HepG2 (cell line): Measurements from ENCODE around the gene WNK2. TPM values are rescaled to one million over a fixed set of nuclear protein-coding genes. Genes with fewer than 3 reads are reported as not detected.

Experiments used
- ATAC-seq: fragments of 200-7000 bp; cut with Tn5 transposase; 3 replicates; pipeline ENCODE4 v1.9.1; 2020; ENCODE audit warnings: mild to moderate bottlenecking, moderate library complexity
- BruUV-seq: library from RNA; stranded (reverse); fragments of 400-500 nt; replicated peaks from 2 replicates; lab custom pipeline; 2021; lab: Mats Ljungman, UMichigan
- CTCF ChIA-PET: fragments of 300-600 bp; formaldehyde crosslinking; extraction: SDS; loops from one replicate; lab custom pipeline; 2021; ENCODE audit warnings: low total read pairs, inconsistent platforms, low intra/inter-chr PET ratio; lab: Yijun Ruan, JAX
- POLR2A ChIA-PET: fragments of 350-600 bp; sonication (Branson Sonifier 250); formaldehyde crosslinking; loops from one replicate; lab custom pipeline; 2020; ENCODE audit warnings: antibody characterized with exemption, inconsistent platforms; lab: Yijun Ruan, JAX
- DNase-seq: peaks from one replicate; pipeline ENCODE4 v3.0.0-alpha.2; 2015; ENCODE audit warnings: low spot score
- FAIRE-seq: peaks from 3 replicates; lab custom pipeline; 2011; peaks lifted over from hg19 to GRCh38; lab: Jason Lieb, UNC
- H2AFZ ChIP-seq: one replicate; pipeline ENCODE4 v1.6.1; 2011; ENCODE audit warnings: low read length, inconsistent platforms
- H3K27ac ChIP-seq: fragments of 300-600 bp; 3 replicates; pipeline ENCODE4 v1.8.0; 2011; ENCODE audit warnings: mixed run types, mild to moderate bottlenecking, mixed read lengths, low read length, inconsistent platforms; ENCODE audit not compliant: insufficient read depth; ENCODE audit errors: extremely low read length
- H3K27me3 ChIP-seq, 2 experiments: fragments of 200-600 bp in 1 of 2; 2 replicates in 1 of 2; 3 replicates in 1 of 2; pipeline versions ENCODE4 v1.6.0 to v1.8.0; 2011; ENCODE audit warnings: low read length in 2 of 2, mild to moderate bottlenecking in 2 of 2, moderate library complexity in 2 of 2, inconsistent platforms in 1 of 2; ENCODE audit not compliant: insufficient read depth in 2 of 2, control insufficient read depth in 1 of 2
- H3K36me3 ChIP-seq, 2 experiments: fragments of 200-600 bp in 1 of 2; replicated peaks in 1 of 2; 2 replicates in 1 of 2; 3 replicates in 1 of 2; pipeline versions ENCODE4 v1.5.1 to v1.8.0; 2011; ENCODE audit warnings: low read length in 2 of 2, inconsistent platforms in 1 of 2; ENCODE audit not compliant: insufficient read depth in 2 of 2, control insufficient read depth in 1 of 2
- H3K4me1 ChIP-seq: 2 replicates; pipeline ENCODE4 v1.5.1; 2012; ENCODE audit warnings: low read length, inconsistent platforms; ENCODE audit not compliant: insufficient read depth
- H3K4me2 ChIP-seq: 2 replicates; pipeline ENCODE4 v1.6.0; 2011; ENCODE audit warnings: low read depth, low read length, inconsistent platforms
- H3K4me3 ChIP-seq, 3 experiments: fragments of 200-600 bp in 1 of 3; sonication (generic), shearing (Covaris generic) in 1 of 3; replicated peaks in 1 of 3; 2 replicates each; pipeline ENCODE4 v1.5.1; 2011 to 2016; ENCODE audit warnings: low read length in 3 of 3, inconsistent platforms in 2 of 3, low read depth in 2 of 3, mild to moderate bottlenecking in 2 of 3, control low read depth in 1 of 3, mixed read lengths in 1 of 3; ENCODE audit not compliant: insufficient read depth in 1 of 3
- H3K79me2 ChIP-seq: one replicate; pipeline ENCODE4 v1.6.1; 2011; ENCODE audit warnings: low read length, inconsistent platforms; ENCODE audit not compliant: insufficient read depth
- H3K9ac ChIP-seq: 2 replicates; pipeline ENCODE4 v1.6.0; 2011; ENCODE audit warnings: mild to moderate bottlenecking, low read depth, low read length, inconsistent platforms; ENCODE audit not compliant: insufficient read depth
- H3K9me3 ChIP-seq: 2 replicates; pipeline ENCODE4 v1.5.1; 2012; ENCODE audit warnings: mild to moderate bottlenecking, low read length
- H4K20me1 ChIP-seq: 2 replicates; pipeline ENCODE4 v1.6.0; 2011; ENCODE audit warnings: inconsistent platforms, mild to moderate bottlenecking, low read length, moderate library complexity; ENCODE audit not compliant: insufficient read depth
- HNF1B ChIP-seq: sonication (generic); formaldehyde crosslinking; IDR thresholded peaks from 2 replicates; pipeline ENCODE4 v1.5.1; 2020; ENCODE audit warnings: mild to moderate bottlenecking, moderate library complexity, missing genetic modification reagents
- MYC ChIP-seq: sonication (generic); formaldehyde crosslinking; IDR thresholded peaks from 2 replicates; pipeline ENCODE4 v1.9.0; 2021; ENCODE audit warnings: missing genetic modification reagents, borderline replicate concordance
- SMAD3 ChIP-seq: sonication (generic); formaldehyde crosslinking; IDR thresholded peaks from 2 replicates; pipeline ENCODE4 v1.4.0; 2020; ENCODE audit warnings: missing genetic modification reagents
- TBL1XR1 ChIP-seq: fragments of 150-350 bp; IDR thresholded peaks from 2 replicates; pipeline ENCODE4 v1.6.1; 2014; ENCODE audit warnings: borderline replicate concordance, low read length; ENCODE audit not compliant: partially characterized antibody
- ZNF207 ChIP-seq: fragments of 450-650 bp; IDR thresholded peaks from 2 replicates; pipeline ENCODE4 v1.6.1; 2016; ENCODE audit warnings: antibody characterized with exemption, borderline replicate concordance
- ZNF652 ChIP-seq: IDR thresholded peaks from 2 replicates; pipeline ENCODE4 v1.6.1; 2016; ENCODE audit warnings: low read depth, borderline replicate concordance
- WGBS: methylation state at CpG from one replicate; pipeline ENCODE4 v1.1.6; 2017; ENCODE audit warnings: low lambda C conversion rate; 5-methylcytosine and 5-hydroxymethylcytosine counted together
- in situ Hi-C: cut with HindIII; loops from 2 replicates; pipeline ENCODE4 v1.10.0; 2017; ENCODE audit warnings: low pct_unique_long_range_greater_than_20kb; ENCODE audit not compliant: extremely low pct_ligation_motif_present
- intact Hi-C: fragments of 100-400 bp; cut with micrococcal nuclease; formaldehyde crosslinking; loops from one replicate; pipeline ENCODE4 v1.10.0; 2022; ENCODE audit not compliant: unreplicated experiment
- polyA plus RNA-seq, 8 experiments: library from polyadenylated mRNA; depleted of rRNA in 3 of 8; stranded (reverse) in 7 of 8; unstranded in 1 of 8; fragments of >200 nt; fragmentation: Illumina TruSeq in 4 of 8; extraction: Trizol in 4 of 8; gene quantifications; 2 replicates each; pipeline versions ENCODE4 v1.2.1 to v1.2.3, GENCODE V29; 2011 to 2016; ENCODE audit warnings: low read depth in 4 of 8, missing spikeins in 1 of 8, mixed read lengths in 1 of 8; ENCODE audit not compliant: insufficient read depth in 1 of 8
- total RNA-seq, 5 experiments: library from RNA; depleted of rRNA; stranded (reverse); fragments of >200 nt; fragmentation: Illumina TruSeq; extraction: Trizol; gene quantifications; 2 replicates each; pipeline ENCODE4 v1.2.3, GENCODE V29; 2016; ENCODE audit warnings: low read depth in 1 of 5

WNK2 gene
- total and polyA plus RNA-seq, 2 of the 13 experiments (the other 11 are each of a cell fraction or from before 2014, with no cell fraction given), result 10.5 to 12.0 TPM

- H3K27me3 ChIP-seq, result no peaks in the 10 kb centered on the region
- 96% methylated on average over 16 of the region's 21 CpGs for WGBS
- in situ Hi-C loops (no loop called here), intact Hi-C loops (loop anchor here (10.0 kb wide), 1 partner anchor 46 kb away; no protein-coding TSS in a partner anchor)
- DNase-seq, result no peak
- H3K79me2 ChIP-seq, result no peaks in the 10 kb centered on the region
- no peak overlapping the region for H3K27ac ChIP-seq
- no TSS peak for BruUV-seq
- H3K36me3 ChIP-seq, result peaks cover 9 to 19% of the 10 kb centered on the region in 2 experiments; a peak in 4 of 5 replicates
- ChIA-PET POLR2A (interaction anchor here (3.7 kb wide), 1 partner anchor 8 kb away, joined by 67 read pairs; no protein-coding TSS in a partner anchor), CTCF (no interaction called here)
- no peak overlapping the region for H3K4me3 ChIP-seq
- FAIRE-seq, result no peak
- ATAC-seq, result no peak
- no peaks in the 10 kb centered on the region for H4K20me1 ChIP-seq
- peaks cover 47% of the 10 kb centered on the region for H3K4me1 ChIP-seq
- no peaks in the 10 kb centered on the region for H3K9me3 ChIP-seq
- H3K4me2 ChIP-seq, result no peak overlapping the region
- H2AFZ ChIP-seq, result no peak overlapping the region
- no peak for TF ChIP-seq HNF1B (CRISPR knock-in tag)
- no peak for TF ChIP-seq MYC (CRISPR knock-in tag)
- no peak for TF ChIP-seq TBL1XR1
- no peak for TF ChIP-seq SMAD3 (CRISPR knock-in tag)
- TF ChIP-seq ZNF652, result no peak
- no peak for TF ChIP-seq ZNF207
- no peak overlapping the region for H3K9ac ChIP-seq
These were observed 106.8 kb downstream of the WNK2 start for GRCh38 chr9:93290495-93291434.
